ENCODE results near the gene ABCA2.

Gene ABCA2

DNA sequence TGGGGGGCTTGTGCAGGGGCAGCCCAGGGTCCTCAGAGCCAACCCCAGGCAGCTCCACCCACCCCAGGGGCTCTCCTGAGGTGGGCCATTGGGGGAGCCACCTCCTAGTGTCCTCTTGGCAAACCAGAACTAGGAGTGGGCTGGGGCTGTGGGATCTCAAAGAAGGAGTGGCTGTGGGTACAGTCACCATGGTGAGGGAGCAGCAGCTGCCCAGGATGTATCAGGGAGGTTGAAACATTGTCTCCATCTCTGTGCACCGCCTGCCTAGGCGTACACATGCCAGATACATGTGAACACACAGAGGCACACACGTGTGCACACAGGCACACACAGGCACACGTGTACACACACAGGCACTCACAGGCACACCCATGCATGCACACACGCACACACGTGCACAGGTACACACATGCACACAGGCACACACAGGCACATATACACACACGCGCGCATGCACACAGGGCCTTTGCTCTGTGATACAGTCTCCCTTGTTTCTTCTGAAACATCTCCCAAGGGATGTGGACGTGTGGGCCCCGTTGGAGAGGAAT lies 65.3 kb downstream of the ABCA2 start:
- DNase-seq (ENCODE audit: low read depth), result no peak

DNA sequence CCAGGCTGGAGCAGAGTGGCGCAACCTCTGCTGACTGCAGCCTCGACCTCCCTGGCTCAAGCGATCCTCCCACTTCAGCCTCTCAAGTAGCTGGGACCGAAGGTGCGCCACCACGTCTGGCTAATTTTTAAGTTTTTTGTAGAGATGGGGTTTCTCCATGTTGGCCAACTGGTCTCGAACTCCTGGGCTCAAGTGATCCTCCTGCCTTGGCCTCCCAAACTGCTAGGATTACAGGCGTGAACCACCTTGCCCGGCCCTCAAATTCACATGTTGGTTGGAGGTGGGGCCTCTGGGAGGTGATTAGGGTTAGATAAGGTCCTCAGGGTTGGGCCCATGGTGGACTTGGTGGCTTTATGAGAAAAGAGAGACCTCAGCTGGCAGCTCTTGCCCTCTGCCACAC lies 65.9 kb downstream of the ABCA2 start:
- DNase-seq (ENCODE audit: low read depth), result no peak

DNA sequence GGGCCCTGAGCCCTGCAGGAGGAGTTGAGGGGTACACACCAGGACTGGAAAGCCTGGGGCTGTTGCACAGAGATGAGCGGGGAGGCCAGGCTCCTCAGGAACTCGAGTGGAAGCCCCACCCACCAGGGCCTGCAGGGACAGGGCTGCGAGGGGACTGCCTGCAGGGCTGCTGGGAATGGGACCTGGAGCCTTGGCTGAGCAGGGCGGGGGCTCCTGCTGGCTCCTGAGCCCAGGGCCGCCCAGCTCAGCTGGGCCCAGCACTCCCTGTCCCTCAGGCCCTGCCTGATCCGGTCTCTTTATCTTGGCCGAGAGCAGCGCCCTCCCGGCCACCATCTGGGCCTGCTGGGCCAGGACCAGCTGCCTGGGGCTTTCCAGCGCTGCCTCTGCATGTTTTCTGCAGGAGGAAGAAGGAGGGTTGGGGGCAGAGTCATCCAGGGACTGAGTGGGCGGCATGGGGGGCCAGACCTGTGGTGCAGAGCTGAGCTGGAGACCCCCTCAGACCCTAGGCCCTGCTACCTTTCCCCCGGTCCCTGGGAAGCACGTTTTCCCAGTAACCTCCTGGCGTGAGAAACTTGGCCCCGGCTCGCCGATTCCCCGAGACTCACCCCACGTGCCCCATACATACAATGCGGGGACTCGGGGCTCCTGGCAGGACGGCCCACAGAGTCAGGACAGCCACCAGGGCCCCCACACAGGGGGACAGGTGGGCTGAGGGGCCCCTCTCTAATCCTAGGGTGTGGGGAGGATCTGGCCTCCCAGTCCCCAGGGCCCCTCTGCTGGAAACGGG lies 66.6 kb downstream of the ABCA2 start:
- DNase-seq (ENCODE audit: low read depth), result no peak

DNA sequence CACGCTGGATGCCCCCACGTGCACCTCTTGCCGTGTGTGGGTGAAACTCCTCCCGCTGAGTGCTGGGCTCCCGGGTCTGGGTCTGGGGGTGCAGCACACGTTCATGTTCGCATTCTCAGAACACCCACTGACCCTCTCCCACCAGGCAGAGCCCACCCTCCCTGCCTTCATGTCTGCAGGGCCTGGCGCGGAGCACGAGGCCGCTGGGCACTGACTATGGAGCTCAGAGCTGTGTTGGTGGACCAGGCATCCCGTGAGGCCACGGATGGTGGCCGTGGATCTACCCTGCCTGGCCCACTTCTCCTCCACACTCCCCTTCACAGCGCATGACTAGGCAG lies 67.1 kb downstream of the ABCA2 start:
- no peak for DNase-seq (ENCODE audit: low read depth)

DNA sequence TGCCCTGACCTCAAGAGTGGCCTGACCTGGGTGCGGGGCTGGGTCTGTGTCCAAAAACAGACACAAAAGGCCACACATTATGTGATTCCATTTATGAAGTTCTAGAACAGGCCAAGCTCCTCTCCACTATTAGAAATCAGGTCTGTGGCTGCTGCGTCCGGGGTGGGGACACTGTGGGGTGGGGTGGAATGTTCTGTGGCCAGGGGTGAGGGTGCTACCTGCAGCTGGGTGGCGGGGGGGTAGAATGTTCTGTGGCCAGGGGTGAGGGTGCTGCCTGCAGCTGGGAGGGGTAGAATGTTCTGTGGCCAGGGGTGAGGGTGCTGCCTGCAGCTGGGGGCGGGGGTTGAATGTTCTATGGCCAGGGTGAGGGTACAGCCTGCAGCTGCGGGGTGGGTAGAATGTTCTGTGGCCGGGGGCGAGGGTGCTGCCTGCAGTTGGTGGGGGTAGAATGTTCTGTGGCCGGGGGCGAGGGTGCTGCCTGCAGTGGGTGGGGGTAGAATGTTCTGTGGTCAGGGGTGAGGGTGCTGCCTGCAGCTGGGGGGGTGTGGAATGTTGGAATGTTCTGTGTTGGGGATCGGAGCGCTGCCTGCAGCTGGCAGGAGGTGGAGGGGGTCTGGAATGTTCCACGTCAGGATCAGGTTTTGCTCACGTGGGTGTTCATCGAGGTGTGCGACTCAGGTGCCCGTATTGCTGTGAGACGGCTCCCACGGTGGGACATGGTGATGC lies 67.7 kb downstream of the ABCA2 start:
- DNase-seq (ENCODE audit: low read depth), result no peak

DNA sequence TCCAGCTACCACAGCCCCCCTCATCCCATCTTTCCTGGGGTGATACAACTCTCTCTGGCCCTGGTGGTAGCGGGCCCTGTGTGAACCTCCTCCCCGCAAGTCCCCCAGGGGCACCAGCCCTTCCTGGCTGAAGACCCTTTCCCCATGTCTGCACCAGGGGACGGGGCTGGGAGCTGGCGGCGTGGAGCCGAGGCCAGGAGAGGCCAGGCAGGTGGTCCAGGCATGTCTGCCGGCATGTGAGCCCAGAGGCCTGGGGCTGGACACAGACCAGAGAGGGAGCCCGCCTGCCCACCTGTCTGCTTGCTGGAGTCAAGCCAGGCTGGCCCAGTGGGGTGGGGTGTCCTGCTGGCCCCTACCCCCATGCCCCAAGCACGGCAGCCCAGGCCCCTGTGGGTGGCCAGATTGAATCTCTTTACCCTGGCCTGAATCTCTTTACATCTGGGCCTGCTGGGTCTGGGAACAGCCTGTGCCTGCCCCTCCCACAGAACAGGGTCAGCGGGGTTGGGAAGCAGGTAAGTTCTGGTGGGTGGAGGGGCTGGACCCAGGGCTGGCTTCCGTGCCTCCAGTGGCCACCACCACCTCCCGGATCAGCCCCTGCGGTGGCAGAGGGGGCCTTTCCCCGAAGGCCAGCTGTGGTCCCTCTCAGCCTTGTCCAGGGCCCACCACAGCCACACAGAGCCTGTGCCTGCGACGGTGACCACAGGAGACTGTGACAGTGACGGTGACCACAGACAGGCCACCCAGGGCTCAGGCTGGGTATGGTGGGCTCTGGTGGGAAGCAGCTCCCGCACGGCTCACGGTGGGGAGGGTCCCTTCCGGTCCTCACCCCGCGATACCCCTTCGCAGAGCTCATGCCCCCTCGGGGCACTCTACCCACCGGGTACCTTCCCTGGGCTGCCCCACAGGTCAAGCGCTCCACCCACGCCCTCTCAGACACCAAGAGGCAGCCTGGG lies 68.9 kb downstream of the ABCA2 start:
- no peak for DNase-seq (ENCODE audit: low read depth)

DNA sequence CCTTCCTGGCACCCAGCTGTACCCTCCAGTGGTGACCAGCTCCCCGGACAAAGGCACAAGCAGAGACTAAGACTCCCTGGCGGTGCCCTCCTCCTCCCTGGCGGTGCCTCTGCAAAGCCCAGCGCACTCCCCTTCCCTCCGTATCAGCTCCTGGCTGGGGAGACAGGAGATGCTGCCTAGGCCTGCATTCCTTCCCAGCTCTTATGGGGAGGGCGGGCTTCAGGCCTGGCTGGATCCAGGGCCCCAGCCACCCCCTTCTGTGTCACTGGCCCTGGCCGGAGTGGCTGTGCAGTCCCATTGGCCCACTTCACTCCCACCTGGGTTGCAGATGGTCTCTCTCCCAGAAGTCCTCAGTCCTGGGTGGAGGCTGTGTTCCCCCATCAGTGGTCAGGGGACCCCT lies 69.6 kb downstream of the ABCA2 start:
- no peak for DNase-seq (ENCODE audit: low read depth)

DNA sequence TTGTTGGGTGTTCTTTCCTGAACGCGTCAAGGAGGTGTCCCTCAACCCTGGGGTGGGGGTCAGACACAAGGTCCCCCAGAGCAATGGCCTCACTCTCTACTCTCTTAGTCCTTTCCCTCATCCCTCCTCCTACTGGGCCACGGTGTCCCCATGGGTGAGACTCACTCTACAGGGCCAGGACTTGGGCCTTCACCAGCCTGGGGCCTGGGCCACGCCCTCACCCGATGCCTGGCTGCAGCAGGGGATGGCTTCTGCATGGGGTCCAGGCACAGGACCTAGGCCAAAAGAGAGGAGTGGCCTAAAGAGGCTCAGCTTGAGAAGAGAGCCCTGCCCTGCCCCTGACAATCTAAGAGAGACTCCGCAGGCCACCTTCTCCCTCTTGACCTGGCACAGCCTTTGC lies 70.1 kb downstream of the ABCA2 start:
- DNase-seq (ENCODE audit: low read depth), result no peak

DNA sequence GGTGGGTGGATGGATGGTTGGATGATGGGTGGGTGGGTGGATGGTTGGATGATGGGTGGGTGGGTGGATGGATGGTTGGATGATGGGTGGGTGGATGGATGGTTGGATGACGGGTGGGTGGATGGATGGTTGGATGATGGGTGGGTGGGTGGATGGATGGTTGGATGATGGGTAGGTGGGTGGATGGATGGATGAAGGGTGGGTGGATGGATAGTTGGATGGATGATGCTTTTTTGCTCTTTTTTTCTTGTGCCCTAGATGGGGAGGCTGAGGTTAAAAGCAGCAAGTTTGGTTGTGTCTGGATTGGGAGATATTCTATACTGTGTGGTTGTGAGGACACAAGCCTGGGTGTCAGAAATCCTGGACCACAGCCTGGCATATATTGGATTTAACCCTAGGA lies 70.6 kb downstream of the ABCA2 start:
- no peak for DNase-seq (ENCODE audit: low read depth)

Data from fibroblast of gingiva (primary cell).